HEK293 (cell line): Measurements from ENCODE around the gene FLOT2.

ENCODE experiments used
- CTCF ChIA-PET: fragments of 350-600 bp; formaldehyde crosslinking; extraction: SDS; loops from one replicate; lab custom pipeline; 2021; ENCODE audit warnings: antibody characterized with exemption; lab: Yijun Ruan, JAX
- POLR2A ChIA-PET: fragments of 300-600 bp; formaldehyde crosslinking; extraction: SDS; loops from one replicate; lab custom pipeline; 2020; ENCODE audit warnings: antibody characterized with exemption, inconsistent platforms; lab: Yijun Ruan, JAX
- H3K27ac ChIP-seq: fragments of 200-500 bp; sonication (Bioruptor generic); 2 replicates; pipeline ENCODE4 v1.5.1; 2014; ENCODE audit warnings: low read depth, low read length, control low read depth, inconsistent platforms; ENCODE audit errors: extremely low read depth
- H3K36me3 ChIP-seq, 2 experiments: fragments of 200-500 bp in 1 of 2; sonication (Bioruptor generic) in 1 of 2; 1 replicate in 1 of 2; 2 replicates in 1 of 2; pipeline ENCODE4 v1.5.1; 2014 to 2017; ENCODE audit warnings: inconsistent platforms in 2 of 2, low read length in 2 of 2; ENCODE audit not compliant: control insufficient read depth in 2 of 2, insufficient read depth in 1 of 2
- H3K4me1 ChIP-seq: fragments of 200-500 bp; sonication (Bioruptor generic); 2 replicates; pipeline ENCODE4 v1.5.1; 2014; ENCODE audit warnings: mild to moderate bottlenecking, low read length, inconsistent platforms; ENCODE audit not compliant: control insufficient read depth, insufficient read depth
- H3K4me3 ChIP-seq: 2 replicates; pipeline ENCODE4 v1.5.1; 2011; ENCODE audit warnings: low read depth, mild to moderate bottlenecking, control low read depth, low read length, moderate library complexity
- H3K9me3 ChIP-seq: fragments of 200-500 bp; sonication (Bioruptor generic); 2 replicates; pipeline ENCODE4 v1.5.1; 2014; ENCODE audit warnings: low read depth, low read length, inconsistent platforms; ENCODE audit not compliant: control insufficient read depth, insufficient read depth
- GLIS1 ChIP-seq: fragments of 450-650 bp; formaldehyde crosslinking; IDR thresholded peaks from 2 replicates; pipeline ENCODE4 v1.5.1; 2016; ENCODE audit warnings: missing biosample characterization, missing genetic modification characterization
- GLIS2 ChIP-seq: fragments of 450-650 bp; formaldehyde crosslinking; IDR thresholded peaks from 2 replicates; pipeline ENCODE4 v1.5.1; 2016; ENCODE audit warnings: missing biosample characterization, missing genetic modification characterization
- INSM2 ChIP-seq: fragments of 450-650 bp; formaldehyde crosslinking; IDR thresholded peaks from 2 replicates; pipeline ENCODE4 v1.5.1; 2016; ENCODE audit warnings: missing biosample characterization, missing genetic modification characterization
- KLF17 ChIP-seq: fragments of 450-650 bp; formaldehyde crosslinking; IDR thresholded peaks from 2 replicates; pipeline ENCODE4 v1.5.1; 2016; ENCODE audit warnings: missing biosample characterization, missing genetic modification characterization
- OSR2 ChIP-seq: fragments of 450-650 bp; formaldehyde crosslinking; IDR thresholded peaks from 2 replicates; pipeline ENCODE4 v1.5.1; 2016; ENCODE audit warnings: missing biosample characterization, missing genetic modification characterization
- SCRT1 ChIP-seq: fragments of 450-650 bp; formaldehyde crosslinking; IDR thresholded peaks from 2 replicates; pipeline ENCODE4 v1.5.1; 2016; ENCODE audit warnings: missing biosample characterization, missing genetic modification characterization, borderline replicate concordance
- SCRT2 ChIP-seq: fragments of 450-650 bp; formaldehyde crosslinking; IDR thresholded peaks from 2 replicates; pipeline ENCODE4 v1.5.1; 2016; ENCODE audit warnings: missing biosample characterization, missing genetic modification characterization
- SP7 ChIP-seq: fragments of 450-650 bp; formaldehyde crosslinking; IDR thresholded peaks from 2 replicates; pipeline ENCODE4 v1.5.1; 2016; ENCODE audit warnings: missing biosample characterization, missing genetic modification characterization
- ZBTB11 ChIP-seq: fragments of 450-650 bp; formaldehyde crosslinking; conservative IDR thresholded peaks from 2 replicates; pipeline ENCODE4 v1.5.1; 2016; ENCODE audit warnings: low read depth, missing biosample characterization, missing genetic modification characterization
- ZEB2 ChIP-seq: fragments of 450-650 bp; formaldehyde crosslinking; IDR thresholded peaks from 2 replicates; pipeline ENCODE4 v1.5.1; 2016; ENCODE audit warnings: missing biosample characterization, missing genetic modification characterization
- ZNF112 ChIP-seq: fragments of 450-650 bp; formaldehyde crosslinking; IDR thresholded peaks from 2 replicates; pipeline ENCODE4 v1.5.0; 2017; ENCODE audit warnings: missing biosample characterization, missing genetic modification characterization
- ZNF362 ChIP-seq: fragments of 450-650 bp; formaldehyde crosslinking; IDR thresholded peaks from 2 replicates; pipeline ENCODE4 v1.5.1; 2016; ENCODE audit warnings: missing biosample characterization, missing genetic modification characterization
- ZNF423 ChIP-seq: fragments of 450-650 bp; formaldehyde crosslinking; IDR thresholded peaks from 2 replicates; pipeline ENCODE4 v1.5.1; 2016; ENCODE audit warnings: missing biosample characterization, missing genetic modification characterization
- ZNF600 ChIP-seq: fragments of 450-650 bp; formaldehyde crosslinking; IDR thresholded peaks from 2 replicates; pipeline ENCODE4 v1.5.1; 2016; ENCODE audit warnings: missing biosample characterization, missing genetic modification characterization
- ZNF629 ChIP-seq: fragments of 450-650 bp; formaldehyde crosslinking; IDR thresholded peaks from 2 replicates; pipeline ENCODE4 v1.5.1; 2017; ENCODE audit warnings: missing biosample characterization, missing genetic modification characterization

The FLOT2 gene

GRCh38 chr17:28865946-28866752 lies 31.4 kb downstream of the FLOT2 start:
- H3K27ac ChIP-seq: no peak overlapping the region
- TF ChIP-seq SCRT1 (tag by site-specific recombination): no peak
- peak; percentile 85 for TF ChIP-seq GLIS1 (tag by site-specific recombination)
- 0 out of 2 replicates have a peak, but pooled peaks have one; percentile 12 for TF ChIP-seq INSM2 (tag by site-specific recombination)
- no peak for TF ChIP-seq ZNF112 (tag by site-specific recombination)
- TF ChIP-seq OSR2: 0 out of 2 replicates have a peak, but pooled peaks have one; percentile 28
- no peak for TF ChIP-seq ZNF423 (tag by site-specific recombination)
- TF ChIP-seq KLF17 (tag by site-specific recombination): 0 out of 2 replicates have a peak, but pooled peaks have one; percentile 21
- TF ChIP-seq ZNF600: peak; percentile 63; the same call in 1 of the 2 replicates
- TF ChIP-seq ZNF362: 0 out of 2 replicates have a peak, but pooled peaks have one; percentile 26
- peak; percentile 61; the same call in 1 of the 2 replicates for TF ChIP-seq ZNF629 (tag by site-specific recombination)
- TF ChIP-seq ZBTB11 (tag by site-specific recombination): no peak
- TF ChIP-seq SP7 (tag by site-specific recombination): 0 out of 2 replicates have a peak, but pooled peaks have one; percentile 22
- peak; percentile 51; the same call in 1 of the 2 replicates for TF ChIP-seq ZEB2 (tag by site-specific recombination)
- peak; percentile 67 for TF ChIP-seq SCRT2 (tag by site-specific recombination)
- 0 out of 2 replicates have a peak, but pooled peaks have one; percentile 23 for TF ChIP-seq GLIS2 (tag by site-specific recombination)
- H3K36me3 ChIP-seq: peaks cover 0 to 8% of the 10 kb centered on the region in 2 experiments; a peak in 1 of 3 replicates
- H3K4me3 ChIP-seq: no peak overlapping the region
- no peaks in the 10 kb centered on the region for H3K9me3 ChIP-seq
- POLR2A ChIA-PET: interaction anchor here (1.3 kb wide), 1 partner anchor 147 kb away, joined by 6 read pairs; the partner anchor contains the start of gene RPL23A
- H3K4me1 ChIP-seq: no peaks in the 10 kb centered on the region
- CTCF ChIA-PET: interaction anchor here (0.7 to 4.7 kb wide), 3 partner anchors 12 to 103 kb away, joined by 3 to 23 read pairs (median 3); partner anchors contain the start of gene ERAL1
